Measurements from ENCODE around the gene MXD4.
"Not testable (repeated sequence)": the region's sequence is repeated elsewhere in the genome, so short reads cannot be mapped to it uniquely, and the experiment has no call there.

The MXD4 gene

GRCh38 chr4:2217726-2218125 lies 44.2 kb downstream of the MXD4 start:
- DNase-seq: no peak

DNA sequence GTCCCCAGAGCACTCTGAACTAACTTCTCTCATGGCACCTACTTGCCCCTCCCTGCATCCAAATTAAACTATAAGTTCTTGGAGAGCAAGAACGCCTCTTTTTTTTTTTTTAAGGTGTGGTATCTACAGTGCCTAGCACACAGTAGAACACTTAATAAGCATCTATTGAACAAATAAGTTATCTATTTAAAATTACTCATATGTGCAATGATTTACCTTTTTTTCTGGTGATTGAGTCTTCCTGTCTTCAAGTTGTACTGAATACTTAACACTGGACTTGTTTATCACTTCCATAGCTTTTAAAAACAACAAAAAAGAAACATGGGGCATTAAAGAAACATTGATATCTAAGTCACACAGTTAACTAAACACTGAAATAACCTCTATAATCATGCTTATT lies 49.1 kb downstream of the MXD4 start:
- DNase-seq: no peak

DNA sequence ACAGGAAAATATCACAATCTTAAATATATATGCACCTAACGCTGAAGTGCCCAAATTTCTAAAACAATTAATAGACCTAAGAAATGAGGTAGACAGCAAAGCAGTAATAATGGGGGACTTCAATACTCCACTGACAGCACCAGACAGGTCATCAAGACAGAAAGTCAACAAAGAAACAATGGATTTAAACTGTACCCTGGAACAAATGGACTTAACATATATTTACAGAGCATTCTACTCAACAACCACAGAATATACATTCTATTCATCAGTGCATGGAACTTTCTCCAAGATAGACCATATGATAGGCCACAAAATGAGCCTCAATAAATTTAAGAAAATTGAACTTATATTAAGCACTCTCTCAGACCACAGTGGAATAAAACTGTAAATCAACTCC lies 59.1 kb downstream of the MXD4 start:
- not testable (repeated sequence) for DNase-seq

All from NCI-H2081 (cell line).